ENCODE results near the gene HEMK1.

The HEMK1 gene

GRCh38 chr3:50617096-50617791 is 47.9 kb downstream of the HEMK1 start, which contains the start of gene MAPKAPK3:
MAPKAPK3 (plus strand) TSS chr3:50617151; CDS start chr3:50617566, 415 bp downstream.
- H3K9me2 ChIP-seq (replicated peaks; ENCODE audit: low read depth, low read length): no peaks in the 10 kb centered on the region
- H3K36me3 ChIP-seq (ENCODE audit: insufficient read depth, low read length): 0 out of 2 replicates have a peak, but pooled peaks cover 2% of the 10 kb centered on the region
- H3K79me2 ChIP-seq (ENCODE audit: insufficient read depth, low read length): peaks cover 50% of the 10 kb centered on the region
- H3K4me1 ChIP-seq (ENCODE audit: insufficient read depth, low read length, poor library complexity, severe bottlenecking): peaks cover 41% of the 10 kb centered on the region
- TF ChIP-seq CTCF (conservative IDR thresholded peaks at IDR 0.05; ENCODE audit: low read length) (peak; percentile 13; the same call in 1 of the 2 replicates), EZH2phosphoT487 (IDR thresholded peaks at IDR 0.05; ENCODE audit: borderline replicate concordance) (no peak)
- no peaks in the 10 kb centered on the region for H4K20me1 ChIP-seq (ENCODE audit: insufficient read depth, low read length, poor library complexity, severe bottlenecking)
- H3K4me3 ChIP-seq (ENCODE audit: low read length, poor library complexity, severe bottlenecking): peak within 1 kb of the TSS; percentile 97
- peak within 1 kb of the TSS; percentile 98 for H3K9ac ChIP-seq (ENCODE audit: low read depth, low read length, poor library complexity, severe bottlenecking)
- H3K27me3 ChIP-seq (ENCODE audit: insufficient read depth, low read length, poor library complexity, severe bottlenecking): peaks cover 7% of the 10 kb centered on the region
- no peaks in the 10 kb centered on the region for H3K9me3 ChIP-seq (ENCODE audit: insufficient read depth, low read depth, low read length)
- peaks cover 6% of the 10 kb centered on the region; the same call in 1 of the 2 replicates for H3F3A ChIP-seq (ENCODE audit: low read depth)
- H2AFZ ChIP-seq (ENCODE audit: low read length): peak within 1 kb of the TSS; percentile 83
- H3K4me2 ChIP-seq (ENCODE audit: low read depth, low read length, poor library complexity, severe bottlenecking): peak within 1 kb of the TSS; percentile 97

- Histone ChIP-seq H3K4me2 (ENCODE audit: low read depth, low read length, poor library complexity, severe bottlenecking) (peak overlapping the region; percentile 95), H2AFZ (ENCODE audit: low read length) (no peak overlapping the region), H3K4me3 (ENCODE audit: low read length, poor library complexity, severe bottlenecking) (peak overlapping the region; percentile 97), H3K9me2 (replicated peaks; ENCODE audit: low read depth, low read length) (no peaks in the 10 kb centered on the region), H3K27me3 (ENCODE audit: insufficient read depth, low read length, poor library complexity, severe bottlenecking) (peaks cover 7% of the 10 kb centered on the region), H3K9ac (ENCODE audit: low read depth, low read length, poor library complexity, severe bottlenecking) (peak overlapping the region; percentile 98), H3K4me1 (ENCODE audit: insufficient read depth, low read length, poor library complexity, severe bottlenecking) (peaks cover 44% of the 10 kb centered on the region), H3K36me3 (ENCODE audit: insufficient read depth, low read length) (0 out of 2 replicates have a peak, but pooled peaks cover 6% of the 10 kb centered on the region), H3K79me2 (ENCODE audit: insufficient read depth, low read length) (peaks cover 57% of the 10 kb centered on the region), H4K20me1 (ENCODE audit: insufficient read depth, low read length, poor library complexity, severe bottlenecking) (no peaks in the 10 kb centered on the region), H3K9me3 (ENCODE audit: insufficient read depth, low read depth, low read length) (no peaks in the 10 kb centered on the region), H3F3A (ENCODE audit: low read depth) (peaks cover 6% of the 10 kb centered on the region; the same call in 1 of the 2 replicates)
- no peak for TF ChIP-seq CTCF (conservative IDR thresholded peaks at IDR 0.05; ENCODE audit: low read length)
- no peak for TF ChIP-seq EZH2phosphoT487 (IDR thresholded peaks at IDR 0.05; ENCODE audit: borderline replicate concordance)
Measured at GRCh38 chr3:50617911-50618481, 48.7 kb downstream of the HEMK1 start.

GRCh38 chr3:50620420-50620819 is 51.1 kb downstream of the HEMK1 start:
- Histone ChIP-seq H3F3A (ENCODE audit: low read depth) (peaks cover 14% of the 10 kb centered on the region), H3K9me3 (ENCODE audit: insufficient read depth, low read depth, low read length) (no peaks in the 10 kb centered on the region), H3K4me3 (ENCODE audit: low read length, poor library complexity, severe bottlenecking) (peak overlapping the region; percentile 97), H3K9me2 (replicated peaks; ENCODE audit: low read depth, low read length) (no peaks in the 10 kb centered on the region), H3K36me3 (ENCODE audit: insufficient read depth, low read length) (0 out of 2 replicates have a peak, but pooled peaks cover 6% of the 10 kb centered on the region), H3K79me2 (ENCODE audit: insufficient read depth, low read length) (peaks cover 81% of the 10 kb centered on the region), H3K9ac (ENCODE audit: low read depth, low read length, poor library complexity, severe bottlenecking) (peak overlapping the region; percentile 98), H3K4me1 (ENCODE audit: insufficient read depth, low read length, poor library complexity, severe bottlenecking) (peaks cover 68% of the 10 kb centered on the region), H3K27me3 (ENCODE audit: insufficient read depth, low read length, poor library complexity, severe bottlenecking) (peaks cover 7% of the 10 kb centered on the region), H3K4me2 (ENCODE audit: low read depth, low read length, poor library complexity, severe bottlenecking) (peak overlapping the region; percentile 95), H4K20me1 (ENCODE audit: insufficient read depth, low read length, poor library complexity, severe bottlenecking) (peaks cover 6% of the 10 kb centered on the region), H2AFZ (ENCODE audit: low read length) (no peak overlapping the region)
- TF ChIP-seq CTCF (conservative IDR thresholded peaks at IDR 0.05; ENCODE audit: low read length) (peak; percentile 60), EZH2phosphoT487 (IDR thresholded peaks at IDR 0.05; ENCODE audit: borderline replicate concordance) (no peak)

All from Loucy (cell line).